HG02678 (cell line): ENCODE data around the gene CCAR1.
"Not testable (repeated sequence)": the region's sequence is repeated elsewhere in the genome, so short reads cannot be mapped to it uniquely, and the experiment has no call there.

ENCODE experiments used
- ATAC-seq: cut with Tn5 transposase; IDR thresholded peaks from one replicate; pipeline ENCODE4 v1.9.1; 2021; ENCODE audit warnings: mild to moderate bottlenecking, moderate library complexity; ENCODE audit not compliant: unreplicated experiment

CCAR1 gene

GRCh38 chr10:68720793-68721672, at the start of gene CCAR1:
Gene CCAR1 (plus strand): TSS chr10:68721239. CDS start chr10:68722505, 1,266 bp downstream.
- peak; percentile 99 for ATAC-seq

- ATAC-seq: no peak
These were observed 36.6 kb upstream of the CCAR1 start for GRCh38 chr10:68684413-68684812.

- no peak for ATAC-seq
These were observed 25.0 kb upstream of the CCAR1 start for GRCh38 chr10:68696018-68696417.

GRCh38 chr10:68697106-68697505, 23.9 kb upstream of the CCAR1 start:
- ATAC-seq: no peak

GRCh38 chr10:68700197-68700596, 20.8 kb upstream of the CCAR1 start:
- ATAC-seq: no peak

GRCh38 chr10:68705548-68705947, 15.5 kb upstream of the CCAR1 start:
- ATAC-seq: no peak

GRCh38 chr10:68708987-68709386, 12.1 kb upstream of the CCAR1 start:
- ATAC-seq: not testable (repeated sequence)

- ATAC-seq: not testable (repeated sequence)
These were observed 8.0 kb upstream of the CCAR1 start for GRCh38 chr10:68713065-68713464.

GRCh38 chr10:68717435-68717834, 3.6 kb upstream of the CCAR1 start:
- no peak for ATAC-seq

- ATAC-seq: no peak
These were observed 765 bp downstream of the CCAR1 start for GRCh38 chr10:68721673-68722335.

- no peak for ATAC-seq
These were observed 4.0 kb downstream of the CCAR1 start for GRCh38 chr10:68725016-68725415.

GRCh38 chr10:68727146-68727545, 6.1 kb downstream of the CCAR1 start:
- ATAC-seq: no peak

- no peak for ATAC-seq
These were observed 11.6 kb downstream of the CCAR1 start for GRCh38 chr10:68732651-68733050.

GRCh38 chr10:68734349-68734748, 13.3 kb downstream of the CCAR1 start:
- no peak for ATAC-seq

- no peak for ATAC-seq
These were observed 14.1 kb downstream of the CCAR1 start for GRCh38 chr10:68735119-68735518.

- ATAC-seq: not testable (repeated sequence)
These were observed 14.7 kb downstream of the CCAR1 start for GRCh38 chr10:68735739-68736138.

GRCh38 chr10:68740676-68741075, 19.6 kb downstream of the CCAR1 start:
- not testable (repeated sequence) for ATAC-seq

GRCh38 chr10:68742397-68742796, 21.4 kb downstream of the CCAR1 start:
- no peak for ATAC-seq

GRCh38 chr10:68752711-68753350, 31.8 kb downstream of the CCAR1 start:
- no peak for ATAC-seq

- no peak for ATAC-seq
These were observed 35.2 kb downstream of the CCAR1 start for GRCh38 chr10:68756246-68756645.

GRCh38 chr10:68756766-68757165, 35.7 kb downstream of the CCAR1 start:
- no peak for ATAC-seq
